ENCODE data around the gene PDIK1L. TPM values are rescaled to one million over a fixed set of nuclear protein-coding genes. Genes with fewer than 3 reads are reported as not detected.

The PDIK1L gene
- total and polyA plus RNA-seq, 9 of the 15 experiments (the other 6 are each of a cell fraction or from before 2014, with no cell fraction given): 12.8 to 30.2 (median 21.5) TPM

GRCh38 chr1:26070296-26070962 lies 41.2 kb upstream of the PDIK1L start (continued):
- TF ChIP-seq TAF15 (IDR thresholded peaks at IDR 0.05; ENCODE audit: low read depth, low read length) (no peak), PHB2 (IDR thresholded peaks at IDR 0.05; ENCODE audit: low read depth) (peak; percentile 87), CHD4 (IDR thresholded peaks at IDR 0.05; ENCODE audit: insufficient read depth, insufficient replicate concordance, low read depth, low read length, poor library complexity, severe bottlenecking) (no peak), TFAM (CRISPR knock-in tag; conservative IDR thresholded peaks at IDR 0.05) (no peak), SFPQ (IDR thresholded peaks at IDR 0.05; ENCODE audit: low read depth, low read length) (no peak), ZSCAN32 (CRISPR knock-in tag; IDR thresholded peaks at IDR 0.05) (no peak), HMG20A (CRISPR knock-in tag; conservative IDR thresholded peaks at IDR 0.05) (no peak), ZNF217 (CRISPR knock-in tag; IDR thresholded peaks at IDR 0.05) (no peak), MTA2 (IDR thresholded peaks at IDR 0.05; ENCODE audit: low read depth) (peak; percentile 96), NRF1 (conservative IDR thresholded peaks at IDR 0.05 in 1 of 2, IDR thresholded peaks at IDR 0.05 in 1 of 2) (peak; percentile 69 to 72), ZNF133 (CRISPR knock-in tag; IDR thresholded peaks at IDR 0.05) (no peak), CHD2 (IDR thresholded peaks at IDR 0.05; ENCODE audit: low read depth, low read length) (no peak), PTBP1 (IDR thresholded peaks at IDR 0.05; ENCODE audit: low read depth, low read length) (no peak), STAT6 (CRISPR knock-in tag; IDR thresholded peaks at IDR 0.05) (peak; percentile 63; the same call in 1 of the 2 replicates), ZNF561 (CRISPR knock-in tag; conservative IDR thresholded peaks at IDR 0.05) (no peak), CBFB (CRISPR knock-in tag; IDR thresholded peaks at IDR 0.05) (0 out of 2 replicates have a peak, but pooled peaks have one; percentile 39)
- TF ChIP-seq, protein P1, sequence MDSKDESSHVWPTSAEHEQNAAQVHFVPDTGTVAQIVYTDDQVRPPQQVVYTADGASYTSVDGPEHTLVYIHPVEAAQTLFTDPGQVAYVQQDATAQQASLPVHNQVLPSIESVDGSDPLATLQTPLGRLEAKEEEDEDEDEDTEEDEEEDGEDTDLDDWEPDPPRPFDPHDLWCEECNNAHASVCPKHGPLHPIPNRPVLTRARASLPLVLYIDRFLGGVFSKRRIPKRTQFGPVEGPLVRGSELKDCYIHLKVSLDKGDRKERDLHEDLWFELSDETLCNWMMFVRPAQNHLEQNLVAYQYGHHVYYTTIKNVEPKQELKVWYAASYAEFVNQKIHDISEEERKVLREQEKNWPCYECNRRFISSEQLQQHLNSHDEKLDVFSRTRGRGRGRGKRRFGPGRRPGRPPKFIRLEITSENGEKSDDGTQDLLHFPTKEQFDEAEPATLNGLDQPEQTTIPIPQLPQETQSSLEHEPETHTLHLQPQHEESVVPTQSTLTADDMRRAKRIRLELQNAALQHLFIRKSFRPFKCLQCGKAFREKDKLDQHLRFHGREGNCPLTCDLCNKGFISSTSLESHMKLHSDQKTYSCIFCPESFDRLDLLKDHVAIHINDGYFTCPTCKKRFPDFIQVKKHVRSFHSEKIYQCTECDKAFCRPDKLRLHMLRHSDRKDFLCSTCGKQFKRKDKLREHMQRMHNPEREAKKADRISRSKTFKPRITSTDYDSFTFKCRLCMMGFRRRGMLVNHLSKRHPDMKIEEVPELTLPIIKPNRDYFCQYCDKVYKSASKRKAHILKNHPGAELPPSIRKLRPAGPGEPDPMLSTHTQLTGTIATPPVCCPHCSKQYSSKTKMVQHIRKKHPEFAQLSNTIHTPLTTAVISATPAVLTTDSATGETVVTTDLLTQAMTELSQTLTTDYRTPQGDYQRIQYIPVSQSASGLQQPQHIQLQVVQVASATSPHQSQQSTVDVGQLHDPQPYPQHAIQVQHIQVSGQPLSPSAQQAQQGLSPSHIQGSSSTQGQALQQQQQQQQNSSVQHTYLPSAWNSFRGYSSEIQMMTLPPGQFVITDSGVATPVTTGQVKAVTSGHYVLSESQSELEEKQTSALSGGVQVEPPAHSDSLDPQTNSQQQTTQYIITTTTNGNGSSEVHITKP (IDR thresholded peaks at IDR 0.05; ENCODE audit: partially characterized antibody): peak; percentile 42
- TF ChIP-seq, protein P2, sequence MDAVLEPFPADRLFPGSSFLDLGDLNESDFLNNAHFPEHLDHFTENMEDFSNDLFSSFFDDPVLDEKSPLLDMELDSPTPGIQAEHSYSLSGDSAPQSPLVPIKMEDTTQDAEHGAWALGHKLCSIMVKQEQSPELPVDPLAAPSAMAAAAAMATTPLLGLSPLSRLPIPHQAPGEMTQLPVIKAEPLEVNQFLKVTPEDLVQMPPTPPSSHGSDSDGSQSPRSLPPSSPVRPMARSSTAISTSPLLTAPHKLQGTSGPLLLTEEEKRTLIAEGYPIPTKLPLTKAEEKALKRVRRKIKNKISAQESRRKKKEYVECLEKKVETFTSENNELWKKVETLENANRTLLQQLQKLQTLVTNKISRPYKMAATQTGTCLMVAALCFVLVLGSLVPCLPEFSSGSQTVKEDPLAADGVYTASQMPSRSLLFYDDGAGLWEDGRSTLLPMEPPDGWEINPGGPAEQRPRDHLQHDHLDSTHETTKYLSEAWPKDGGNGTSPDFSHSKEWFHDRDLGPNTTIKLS (IDR thresholded peaks at IDR 0.05; ENCODE audit: borderline replicate concordance, low read depth): peak; percentile 6; the same call in 1 of the 2 replicates
